ENCODE measurements around the gene PTPRK.

DNA sequence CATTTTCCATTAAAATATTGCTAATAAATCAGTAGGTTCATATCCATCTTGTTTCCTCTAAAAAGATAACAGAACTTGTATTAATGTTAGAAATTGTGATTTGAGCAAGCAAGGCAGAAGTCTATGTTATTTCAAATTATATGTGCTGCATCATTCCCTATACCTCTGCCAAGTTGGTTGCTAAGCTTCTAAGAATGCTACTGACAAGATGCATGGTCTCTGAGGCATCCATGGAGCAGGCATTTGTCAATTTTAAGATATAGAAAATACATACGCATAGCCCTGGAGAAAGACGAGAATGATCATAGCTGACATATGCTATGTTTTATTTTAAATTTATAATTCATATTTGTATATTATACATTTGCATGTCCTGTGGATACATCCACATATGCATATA, 451.2 kb downstream of the PTPRK start:
- TF ChIP-seq, protein P1, sequence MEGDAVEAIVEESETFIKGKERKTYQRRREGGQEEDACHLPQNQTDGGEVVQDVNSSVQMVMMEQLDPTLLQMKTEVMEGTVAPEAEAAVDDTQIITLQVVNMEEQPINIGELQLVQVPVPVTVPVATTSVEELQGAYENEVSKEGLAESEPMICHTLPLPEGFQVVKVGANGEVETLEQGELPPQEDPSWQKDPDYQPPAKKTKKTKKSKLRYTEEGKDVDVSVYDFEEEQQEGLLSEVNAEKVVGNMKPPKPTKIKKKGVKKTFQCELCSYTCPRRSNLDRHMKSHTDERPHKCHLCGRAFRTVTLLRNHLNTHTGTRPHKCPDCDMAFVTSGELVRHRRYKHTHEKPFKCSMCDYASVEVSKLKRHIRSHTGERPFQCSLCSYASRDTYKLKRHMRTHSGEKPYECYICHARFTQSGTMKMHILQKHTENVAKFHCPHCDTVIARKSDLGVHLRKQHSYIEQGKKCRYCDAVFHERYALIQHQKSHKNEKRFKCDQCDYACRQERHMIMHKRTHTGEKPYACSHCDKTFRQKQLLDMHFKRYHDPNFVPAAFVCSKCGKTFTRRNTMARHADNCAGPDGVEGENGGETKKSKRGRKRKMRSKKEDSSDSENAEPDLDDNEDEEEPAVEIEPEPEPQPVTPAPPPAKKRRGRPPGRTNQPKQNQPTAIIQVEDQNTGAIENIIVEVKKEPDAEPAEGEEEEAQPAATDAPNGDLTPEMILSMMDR (IDR thresholded peaks at IDR 0.05 in 4 of 5, conservative IDR thresholded peaks at IDR 0.05 in 1 of 5), result no peak
- no peak for TF ChIP-seq POLR2A (IDR thresholded peaks at IDR 0.05)
